Keratinocyte (primary cell): Measurements from ENCODE around the gene SURF2. TPM values are rescaled to one million over a fixed set of nuclear protein-coding genes. Genes with fewer than 3 reads are reported as not detected.
A peak's percentile ranks its signal among the peaks of the same experiment; 100 is the strongest.

ENCODE experiments used
- DNase-seq: peaks from one replicate; pipeline ENCODE4 v3.0.0-alpha.2; 2011; ENCODE audit warnings: low read depth, missing footprints, low spot score
- FAIRE-seq: peaks from 2 replicates; lab custom pipeline; 2011; peaks lifted over from hg19 to GRCh38; lab: Jason Lieb, UNC
- H2AFZ ChIP-seq: 2 replicates; pipeline ENCODE4 v1.6.0; 2012; ENCODE audit warnings: low read length, control low read depth, inconsistent platforms; ENCODE audit not compliant: control insufficient read depth
- H3K27ac ChIP-seq: 2 replicates; pipeline ENCODE4 v1.5.1; 2011; ENCODE audit warnings: low read length; ENCODE audit not compliant: control insufficient read depth, insufficient read depth
- H3K27me3 ChIP-seq: 3 replicates; pipeline ENCODE4 v1.6.0; 2011; ENCODE audit warnings: low read length; ENCODE audit not compliant: control insufficient read depth, insufficient read depth; ENCODE audit errors: extremely low read depth
- H3K36me3 ChIP-seq, 2 experiments: 2 replicates in 1 of 2; 3 replicates in 1 of 2; pipeline ENCODE4 v1.5.1; 2011; ENCODE audit warnings: low read length in 2 of 2, mild to moderate bottlenecking in 1 of 2; ENCODE audit not compliant: control insufficient read depth in 2 of 2, insufficient read depth in 2 of 2; ENCODE audit errors: extremely low read depth in 1 of 2
- H3K4me1 ChIP-seq: 3 replicates; pipeline ENCODE4 v1.5.1; 2011; ENCODE audit warnings: low read length; ENCODE audit not compliant: control insufficient read depth, insufficient read depth; ENCODE audit errors: extremely low read depth
- H3K4me2 ChIP-seq: 3 replicates; pipeline ENCODE4 v1.6.0; 2011; ENCODE audit warnings: low read depth, low read length; ENCODE audit not compliant: control insufficient read depth, insufficient read depth; ENCODE audit errors: extremely low read depth
- H3K4me3 ChIP-seq, 3 experiments: fragments of 200-600 bp in 1 of 3; sonication (generic) in 1 of 3; 2 replicates in 2 of 3; 3 replicates in 1 of 3; pipeline ENCODE4 v1.5.1; 2011 to 2016; ENCODE audit warnings: low read length in 3 of 3, mild to moderate bottlenecking in 3 of 3, control low read depth in 2 of 3, inconsistent platforms in 1 of 3, low read depth in 1 of 3, mixed read lengths in 1 of 3, mixed run types in 1 of 3, moderate library complexity in 1 of 3; ENCODE audit not compliant: control insufficient read depth in 2 of 3, insufficient read depth in 2 of 3; ENCODE audit errors: extremely low read depth in 1 of 3
- H3K79me2 ChIP-seq: 2 replicates; pipeline ENCODE4 v1.6.0; 2012; ENCODE audit warnings: low read length; ENCODE audit not compliant: control insufficient read depth, insufficient read depth
- H3K9ac ChIP-seq: 3 replicates; pipeline ENCODE4 v1.6.0; 2011; ENCODE audit warnings: low read length; ENCODE audit not compliant: control insufficient read depth, insufficient read depth; ENCODE audit errors: extremely low read depth
- H3K9me1 ChIP-seq: 3 replicates; pipeline ENCODE4 v1.6.0; 2011; ENCODE audit warnings: low read length; ENCODE audit not compliant: control insufficient read depth, insufficient read depth; ENCODE audit errors: extremely low read depth
- H3K9me3 ChIP-seq: 2 replicates; pipeline ENCODE4 v1.5.1; 2012; ENCODE audit warnings: low read depth, low read length; ENCODE audit not compliant: control insufficient read depth
- H4K20me1 ChIP-seq: 3 replicates; pipeline ENCODE4 v1.6.0; 2011; ENCODE audit warnings: low read length; ENCODE audit not compliant: control insufficient read depth, insufficient read depth; ENCODE audit errors: extremely low read depth
- CTCF ChIP-seq, 3 experiments: IDR thresholded peaks in 1 of 3; conservative IDR thresholded peaks in 1 of 3; optimal IDR thresholded peaks in 1 of 3; 2 replicates in 2 of 3; 3 replicates in 1 of 3; pipeline versions ENCODE3 to v1.5.1; 2011; ENCODE audit warnings: low read length in 3 of 3, mild to moderate bottlenecking in 3 of 3, moderate library complexity in 2 of 3, control low read depth in 1 of 3, inconsistent platforms in 1 of 3; ENCODE audit not compliant: insufficient read depth in 2 of 3; ENCODE audit errors: extremely low read depth in 1 of 3
- EZH2 ChIP-seq: IDR thresholded peaks from one replicate; pipeline ENCODE4 v1.6.1; 2012; ENCODE audit warnings: inconsistent platforms, mild to moderate bottlenecking, low read length, moderate library complexity
- dilution Hi-C: fragments of 300-500 bp; cut with MboI; formaldehyde crosslinking; loops from one replicate; pipeline ENCODE4 v1.7.0; 2020; ENCODE audit warnings: low sequenced_read_pairs; ENCODE audit not compliant: extremely low pct_ligation_motif_present
- polyA plus RNA-seq, 5 experiments: library from polyadenylated mRNA; depleted of rRNA in 3 of 5; stranded (reverse) in 3 of 5; stranded (forward) in 1 of 5; unstranded in 1 of 5; fragments of >200 nt; gene quantifications; 1 replicate in 1 of 5; 2 replicates in 3 of 5; 3 replicates in 1 of 5; pipeline versions ENCODE4 v1.2.1 to v1.2.3, GENCODE V29; 2011 to 2012; ENCODE audit warnings: missing spikeins in 2 of 5, low read depth in 1 of 5, low replicate concordance in 1 of 5
- small RNA-seq, 3 experiments: library from RNA; depleted of rRNA; stranded (forward); fragments of <200 nt; gene quantifications; one replicate each; pipeline ENCODE3, GENCODE V24; 2012; ENCODE audit warnings: low read depth in 3 of 3, low replicate concordance in 1 of 3; ENCODE audit not compliant: insufficient read length in 3 of 3

SURF2 gene
- polyA plus RNA-seq, 1 donor (not counting 4 experiments of a cell fraction or from before 2014, with no cell fraction given): 28.2 TPM

GRCh38 chr9:133406480-133407307 lies 50.3 kb downstream of the SURF2 start:
- H3K79me2 ChIP-seq: no peaks in the 10 kb centered on the region
- H3K27ac ChIP-seq: no peak overlapping the region
- no peaks in the 10 kb centered on the region for H3K9me3 ChIP-seq
- DNase-seq (no peak), FAIRE-seq (peak; percentile 36)
- no peak overlapping the region for H3K9ac ChIP-seq
- no peaks in the 10 kb centered on the region for H3K9me1 ChIP-seq
- H3K4me2 ChIP-seq: no peak overlapping the region
- peaks cover 4% of the 10 kb centered on the region for H4K20me1 ChIP-seq
- no peak overlapping the region for H2AFZ ChIP-seq
- H3K4me3 ChIP-seq: no peak overlapping the region
- no peaks in the 10 kb centered on the region for H3K27me3 ChIP-seq
- no peak for TF ChIP-seq EZH2
- TF ChIP-seq CTCF (optimal IDR thresholded peaks at IDR 0.05 in 1 of 3, IDR thresholded peaks at IDR 0.05 in 1 of 3, conservative IDR thresholded peaks at IDR 0.05 in 1 of 3; ENCODE audit: extremely low read depth in 1 of 3, insufficient read depth in 2 of 3, low read length in 3 of 3): peak; percentile 92 to 100 (median 98)
- H3K36me3 ChIP-seq: peaks cover 31 to 34% of the 10 kb centered on the region in 2 experiments
- dilution Hi-C loops: no loop called here
- no peaks in the 10 kb centered on the region for H3K4me1 ChIP-seq

GRCh38 chr9:133408042-133408441 lies 51.7 kb downstream of the SURF2 start:
- Histone ChIP-seq H3K4me1 (no peaks in the 10 kb centered on the region), H3K9me3 (no peaks in the 10 kb centered on the region), H3K27ac (no peak overlapping the region), H3K79me2 (peaks cover 3% of the 10 kb centered on the region), H2AFZ (no peak overlapping the region), H3K4me2 (no peak overlapping the region), H3K9me1 (no peaks in the 10 kb centered on the region), H3K4me3 (no peak overlapping the region), H3K27me3 (no peaks in the 10 kb centered on the region), H4K20me1 (peaks cover 4% of the 10 kb centered on the region), H3K9ac (no peak overlapping the region), H3K36me3 (peaks cover 41 to 42% of the 10 kb centered on the region in 2 experiments)
- DNase-seq (no peak), FAIRE-seq (no peak)
- dilution Hi-C loops: no loop called here
- no peak for TF ChIP-seq CTCF (optimal IDR thresholded peaks at IDR 0.05 in 1 of 3, IDR thresholded peaks at IDR 0.05 in 1 of 3, conservative IDR thresholded peaks at IDR 0.05 in 1 of 3; ENCODE audit: extremely low read depth in 1 of 3, insufficient read depth in 2 of 3, low read length in 3 of 3)
- no peak for TF ChIP-seq EZH2

Small RNA genes lying within 50 kb of the gene (small RNA-seq; reads per million reads assigned to genes)
- gene RF00019 (0 reads per million in 3 experiments), gene SNORD24 (0 reads per million in 3 experiments), gene SNORD36A (0 reads per million in 3 experiments), gene SNORD36B (0 reads per million in 3 experiments), gene SNORD36C (0 reads per million in 3 experiments)

Other genes with a start within 250 kb of the SURF2 start
- gene RALGDS, start 235.3 kb upstream of the SURF2 start, polyA plus RNA-seq: 22.6 to 38.0 TPM (median 27.2 TPM) in 3 replicates
- 0.42 to 0.74 TPM (median 0.54 TPM) in 3 replicates for gene GBGT1, start 192.6 kb upstream of the SURF2 start, polyA plus RNA-seq
- gene OBP2B, start 147.3 kb upstream of the SURF2 start, polyA plus RNA-seq: not detected in 3 replicates
- gene ABO, start 81.3 kb upstream of the SURF2 start, polyA plus RNA-seq: not detected in 3 replicates
- gene SURF6, start 20.4 kb upstream of the SURF2 start, polyA plus RNA-seq: 11.8 to 13.0 TPM (median 12.4 TPM) in 3 replicates
- 15.3 to 25.6 TPM (median 15.9 TPM) in 3 replicates for gene MED22, start 8.4 kb upstream of the SURF2 start, polyA plus RNA-seq
- 2,394 to 3,298 TPM (median 2,684 TPM) in 3 replicates for gene RPL7A, start 8.3 kb upstream of the SURF2 start, polyA plus RNA-seq
- 31.1 to 34.0 TPM (median 32.9 TPM) in 3 replicates for gene SURF1, start 63 bp upstream of the SURF2 start, polyA plus RNA-seq
- 120 to 232 TPM (median 153 TPM) in 3 replicates for gene SURF4, start 19.5 kb downstream of the SURF2 start, polyA plus RNA-seq
- 0.39 to 0.77 TPM in 2 of 3 replicates, not detected in the other for gene STKLD1, start 19.8 kb downstream of the SURF2 start, polyA plus RNA-seq
- 18.8 to 23.9 TPM (median 21.5 TPM) in 3 replicates for gene REXO4, start 61.5 kb downstream of the SURF2 start, polyA plus RNA-seq
- gene ADAMTS13, start 65.8 kb downstream of the SURF2 start, polyA plus RNA-seq: 1.1 to 2.9 TPM (median 1.2 TPM) in 3 replicates
- gene CACFD1, start 103.4 kb downstream of the SURF2 start, polyA plus RNA-seq: 2.5 to 6.0 TPM (median 3.4 TPM) in 3 replicates
- 15.9 to 30.4 TPM (median 28.3 TPM) in 3 replicates for gene SLC2A6, start 122.5 kb downstream of the SURF2 start, polyA plus RNA-seq
- not detected in 3 replicates for gene MYMK, start 168.4 kb downstream of the SURF2 start, polyA plus RNA-seq
- not detected in 3 replicates for gene ADAMTSL2, start 178.2 kb downstream of the SURF2 start, polyA plus RNA-seq